Measurements from ENCODE around the gene EPN1.

The EPN1 gene

DNA sequence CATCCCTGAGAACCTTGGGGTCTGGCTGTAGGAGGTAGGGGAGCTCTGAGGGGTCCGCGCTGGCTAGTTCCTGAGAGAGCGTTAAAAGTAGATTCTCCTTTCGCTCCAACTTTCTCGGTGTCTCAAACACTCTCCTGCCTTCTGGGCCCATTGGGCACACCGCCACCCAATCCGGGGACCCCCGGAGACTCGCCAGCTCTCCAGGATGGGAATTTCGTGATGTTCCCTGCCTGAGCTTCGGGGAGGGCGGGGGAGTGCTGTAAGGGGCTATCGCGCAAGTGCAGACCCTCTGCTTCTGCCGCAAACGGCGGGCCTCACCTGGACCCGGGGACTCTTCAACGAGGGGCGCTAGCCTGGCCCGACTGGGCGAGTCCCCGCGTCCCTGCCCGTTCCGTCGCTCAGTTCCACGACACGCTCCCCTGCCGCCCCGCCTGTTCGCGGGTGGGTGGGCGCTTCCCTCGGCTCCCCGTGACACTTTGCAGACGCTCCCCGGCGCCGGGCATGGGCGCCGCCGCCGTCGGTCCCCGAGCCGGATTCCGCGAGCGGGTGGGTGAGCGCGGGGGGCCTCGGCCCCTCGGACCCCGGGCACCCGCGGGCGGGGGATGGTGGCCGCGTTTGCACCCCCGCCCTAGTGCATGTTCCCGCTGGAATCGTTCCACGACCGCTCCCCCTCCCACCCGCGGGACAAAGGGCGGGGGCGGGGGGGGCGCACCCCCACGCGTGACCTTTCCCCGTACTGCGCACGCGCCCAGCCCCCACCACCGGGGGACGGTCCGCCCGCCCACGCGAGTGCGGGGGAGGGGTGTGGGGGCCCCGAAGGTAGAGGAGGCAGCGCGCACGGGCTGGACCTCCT, 27.1 kb upstream of the EPN1 start, which contains the start of gene CCDC106:
CCDC106 (plus strand) TSS at position 481 of the 853 bp plus-strand sequence. CDS start 835 bp downstream, outside the sequence.
- peak within 1 kb of the TSS; percentile 73 for H3K4me3 ChIP-seq (ENCODE audit: low read depth, low read length)
- TF ChIP-seq, protein P1, sequence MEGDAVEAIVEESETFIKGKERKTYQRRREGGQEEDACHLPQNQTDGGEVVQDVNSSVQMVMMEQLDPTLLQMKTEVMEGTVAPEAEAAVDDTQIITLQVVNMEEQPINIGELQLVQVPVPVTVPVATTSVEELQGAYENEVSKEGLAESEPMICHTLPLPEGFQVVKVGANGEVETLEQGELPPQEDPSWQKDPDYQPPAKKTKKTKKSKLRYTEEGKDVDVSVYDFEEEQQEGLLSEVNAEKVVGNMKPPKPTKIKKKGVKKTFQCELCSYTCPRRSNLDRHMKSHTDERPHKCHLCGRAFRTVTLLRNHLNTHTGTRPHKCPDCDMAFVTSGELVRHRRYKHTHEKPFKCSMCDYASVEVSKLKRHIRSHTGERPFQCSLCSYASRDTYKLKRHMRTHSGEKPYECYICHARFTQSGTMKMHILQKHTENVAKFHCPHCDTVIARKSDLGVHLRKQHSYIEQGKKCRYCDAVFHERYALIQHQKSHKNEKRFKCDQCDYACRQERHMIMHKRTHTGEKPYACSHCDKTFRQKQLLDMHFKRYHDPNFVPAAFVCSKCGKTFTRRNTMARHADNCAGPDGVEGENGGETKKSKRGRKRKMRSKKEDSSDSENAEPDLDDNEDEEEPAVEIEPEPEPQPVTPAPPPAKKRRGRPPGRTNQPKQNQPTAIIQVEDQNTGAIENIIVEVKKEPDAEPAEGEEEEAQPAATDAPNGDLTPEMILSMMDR (IDR thresholded peaks at IDR 0.05; ENCODE audit: low read depth, low read length) = no peak

DNA sequence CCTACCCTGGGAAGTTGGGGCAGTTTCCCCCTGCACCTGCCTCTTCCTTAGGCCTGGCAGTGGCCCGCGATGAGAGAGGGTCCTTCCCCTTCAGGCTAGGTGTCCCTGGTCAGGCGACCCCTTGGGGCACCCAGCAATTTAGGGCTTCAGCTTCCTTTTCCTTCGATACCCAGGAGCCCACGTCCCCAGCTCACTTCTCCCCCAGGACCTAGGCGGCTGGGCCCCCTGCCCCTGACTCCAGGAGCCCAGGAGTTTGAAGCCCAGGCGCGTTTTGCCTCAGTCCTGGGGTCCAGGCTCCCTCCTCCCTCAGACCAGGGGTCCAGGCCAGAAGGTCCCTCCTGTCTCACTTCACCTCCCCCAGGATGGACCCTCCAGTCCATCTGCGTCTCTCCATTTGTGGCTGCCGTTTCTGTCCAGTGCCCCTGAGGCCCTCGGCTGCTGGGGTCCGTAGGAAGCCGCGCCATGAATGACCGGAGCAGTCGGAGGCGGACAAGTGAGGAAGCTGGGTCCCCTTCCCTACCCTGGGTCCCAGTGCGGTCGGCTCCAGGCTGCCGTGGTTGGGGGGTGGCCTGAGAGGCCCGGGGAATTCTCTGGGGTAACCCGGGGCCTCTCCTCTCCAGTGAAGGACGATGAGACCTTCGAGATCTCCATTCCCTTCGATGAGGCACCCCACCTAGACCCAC, 26.3 kb upstream of the EPN1 start:
- peak overlapping the region; percentile 73 for H3K4me3 ChIP-seq (ENCODE audit: low read depth, low read length)
- TF ChIP-seq, protein P1 (IDR thresholded peaks at IDR 0.05; ENCODE audit: low read depth, low read length) = no peak

DNA sequence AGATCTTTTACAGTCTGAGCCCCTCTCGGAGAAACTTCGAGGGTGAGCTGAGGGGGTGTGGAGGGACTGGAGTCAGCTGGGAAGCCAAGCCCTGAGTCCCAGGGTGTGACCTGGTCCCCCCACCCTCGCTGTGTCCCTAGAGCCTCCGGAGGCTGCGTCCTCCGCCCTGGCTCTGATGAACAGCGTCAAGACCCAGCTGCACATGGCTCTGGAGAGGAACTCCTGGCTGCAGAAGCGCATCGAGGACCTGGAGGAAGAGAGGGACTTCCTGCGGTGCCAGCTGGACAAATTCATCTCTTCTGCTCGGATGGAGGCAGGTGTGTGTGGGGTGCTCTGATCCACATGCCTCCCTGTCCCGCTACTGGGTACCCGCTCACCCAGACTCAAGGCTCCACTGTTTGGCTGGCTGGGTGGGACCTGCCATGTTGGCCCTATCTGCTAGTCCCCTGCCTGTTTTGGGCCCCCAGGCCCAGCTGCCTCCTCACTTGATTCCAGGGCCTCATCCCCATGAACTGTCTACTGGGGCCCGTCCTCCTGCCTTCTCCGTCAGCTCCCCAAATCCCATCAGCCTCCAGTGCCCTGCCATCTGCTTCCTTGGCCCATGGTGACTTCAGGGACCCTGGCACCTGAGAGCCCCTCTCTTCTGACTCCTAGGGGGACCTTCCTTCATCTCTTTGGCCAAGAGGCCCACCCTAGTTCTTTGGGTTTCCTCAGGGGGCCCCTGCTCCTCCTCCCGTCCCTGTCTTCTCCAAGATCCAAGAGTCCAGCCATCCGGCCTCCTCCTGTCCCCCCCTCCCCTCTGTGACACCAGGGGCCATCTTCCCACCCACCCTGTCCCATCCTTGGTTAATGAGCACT, 25.5 kb upstream of the EPN1 start:
- TF ChIP-seq, protein P1 (IDR thresholded peaks at IDR 0.05; ENCODE audit: low read depth, low read length) = no peak
- no peak overlapping the region for H3K4me3 ChIP-seq (ENCODE audit: low read depth, low read length)

DNA sequence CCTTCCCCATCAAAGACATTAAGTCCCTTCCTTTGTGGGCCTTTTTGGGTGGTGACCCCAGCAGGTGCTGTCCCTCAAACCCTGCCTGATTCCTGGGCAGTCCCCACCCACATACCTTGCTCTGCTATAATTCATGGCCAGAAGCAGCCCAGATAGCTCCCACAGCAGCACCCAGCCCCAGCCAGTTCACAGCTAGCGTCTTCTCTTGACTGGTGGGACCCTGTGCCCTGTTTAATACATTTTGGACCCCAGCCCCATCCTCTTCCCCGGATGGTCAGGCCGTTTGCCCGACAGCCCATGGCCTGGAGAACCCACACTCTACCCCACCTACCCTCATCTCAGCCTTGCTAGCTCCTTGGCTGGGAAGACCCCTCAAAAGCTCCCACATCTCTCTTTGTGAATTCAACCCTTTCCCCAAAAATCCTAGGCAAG, 24.9 kb upstream of the EPN1 start:
- no peak overlapping the region for H3K4me3 ChIP-seq (ENCODE audit: low read depth, low read length)
- TF ChIP-seq, protein P1 (IDR thresholded peaks at IDR 0.05; ENCODE audit: low read depth, low read length) = no peak

DNA sequence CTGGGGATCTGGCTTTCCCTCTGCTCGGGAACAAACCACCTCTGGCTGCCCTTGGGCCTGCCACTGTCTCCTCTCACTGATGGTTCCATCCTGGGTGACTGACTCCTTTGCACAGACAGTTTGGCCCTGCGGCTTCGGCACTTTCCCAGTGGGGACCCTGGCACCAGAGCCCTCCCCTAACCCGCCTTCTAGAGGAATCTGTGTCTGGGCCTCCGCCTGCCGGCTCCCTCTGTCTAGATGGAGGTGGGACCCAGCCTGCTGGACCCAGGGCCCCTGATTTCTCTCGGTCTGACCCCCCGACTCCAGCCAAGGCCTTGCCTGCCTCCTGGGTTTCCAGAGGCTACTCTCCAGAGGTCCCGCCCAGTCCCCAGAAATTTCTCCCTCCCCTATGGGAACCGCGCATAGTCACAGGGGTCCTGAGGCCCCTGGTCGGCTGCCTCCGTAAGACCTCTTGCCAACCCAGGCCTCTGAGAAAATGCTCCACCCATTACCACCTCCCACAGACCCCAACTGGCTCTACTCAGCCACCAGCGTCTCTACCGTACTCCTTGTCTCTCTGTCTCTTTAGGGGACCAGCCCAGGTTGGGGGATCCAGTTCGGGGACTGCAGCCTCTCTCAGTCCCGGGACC, 24.3 kb upstream of the EPN1 start:
- TF ChIP-seq, protein P1 (IDR thresholded peaks at IDR 0.05; ENCODE audit: low read depth, low read length) = no peak
- no peak overlapping the region for H3K4me3 ChIP-seq (ENCODE audit: low read depth, low read length)

DNA sequence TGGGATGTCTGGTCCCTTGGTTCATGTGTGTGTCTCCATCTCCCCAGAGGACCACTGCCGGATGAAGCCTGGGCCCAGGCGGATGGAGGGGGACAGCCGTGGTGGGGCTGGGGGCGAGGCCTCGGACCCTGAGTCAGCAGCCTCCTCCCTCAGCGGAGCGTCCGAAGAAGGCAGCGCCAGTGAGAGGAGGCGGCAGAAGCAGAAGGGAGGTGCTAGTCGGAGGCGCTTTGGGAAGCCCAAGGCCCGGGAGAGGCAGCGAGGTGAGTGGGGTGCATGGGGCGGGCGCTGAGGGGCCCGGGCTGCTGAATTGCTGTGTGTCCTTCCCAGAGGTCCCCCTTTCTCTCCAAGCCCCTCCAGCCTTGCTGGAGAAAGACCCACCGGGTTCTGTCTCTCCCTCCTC, 23.8 kb upstream of the EPN1 start:
- no peak overlapping the region for H3K4me3 ChIP-seq (ENCODE audit: low read depth, low read length)
- TF ChIP-seq, protein P1 (IDR thresholded peaks at IDR 0.05; ENCODE audit: low read depth, low read length) = no peak
